GM23338 (cell line): ENCODE measurements around the gene STXBP3. TPM values are rescaled to one million over a fixed set of nuclear protein-coding genes. Genes with fewer than 3 reads are reported as not detected.
A peak's percentile ranks its signal among the peaks of the same experiment; 100 is the strongest.

ENCODE experiments used
- ATAC-seq: fragments of 200-7000 bp; cut with Tn5 transposase; 3 replicates; pipeline ENCODE4 v1.9.1; 2020
- DNase-seq: peaks from one replicate; pipeline ENCODE4 v3.0.0-alpha.2; 2015; ENCODE audit warnings: low spot score
- H2AFZ ChIP-seq: fragments of 200-600 bp; sonication (generic); 2 replicates; pipeline ENCODE4 v1.8.0; 2016; ENCODE audit warnings: antibody characterized with exemption, mild to moderate bottlenecking, moderate library complexity
- H3F3A ChIP-seq: fragments of 200-600 bp; sonication (generic); replicated peaks from 2 replicates; pipeline ENCODE4 v1.8.0; 2017; ENCODE audit warnings: antibody characterized with exemption, mixed run types, low read depth
- H3K27ac ChIP-seq: fragments of 200-600 bp; sonication (generic); 2 replicates; pipeline ENCODE4 v1.6.1; 2016; ENCODE audit warnings: low read depth
- H3K27me3 ChIP-seq: fragments of 200-600 bp; sonication (generic); 2 replicates; pipeline ENCODE4 v1.8.0; 2016; ENCODE audit warnings: mild to moderate bottlenecking, mixed run types, moderate library complexity; ENCODE audit not compliant: insufficient read depth
- H3K36me3 ChIP-seq: fragments of 200-600 bp; sonication (generic); 2 replicates; pipeline ENCODE4 v1.8.0; 2016; ENCODE audit warnings: mild to moderate bottlenecking; ENCODE audit not compliant: insufficient read depth
- H3K4me1 ChIP-seq: fragments of 200-600 bp; sonication (generic); 2 replicates; pipeline ENCODE4 v1.8.0; 2016; ENCODE audit warnings: mild to moderate bottlenecking, moderate library complexity; ENCODE audit not compliant: insufficient read depth
- H3K4me2 ChIP-seq: fragments of 200-600 bp; sonication (generic); 2 replicates; pipeline ENCODE4 v1.7.1; 2017; ENCODE audit warnings: mixed run types
- H3K4me3 ChIP-seq: fragments of 200-600 bp; sonication (generic); 2 replicates; pipeline ENCODE4 v1.6.1; 2016; ENCODE audit warnings: mixed run types
- H3K79me2 ChIP-seq: fragments of 200-600 bp; sonication (generic); replicated peaks from 2 replicates; pipeline ENCODE4 v1.8.0; 2017; ENCODE audit warnings: mild to moderate bottlenecking; ENCODE audit not compliant: insufficient read depth
- H3K9me2 ChIP-seq: fragments of 200-600 bp; sonication (generic); 2 replicates; pipeline ENCODE4 v1.8.0; 2017; ENCODE audit not compliant: insufficient read depth
- H4K20me1 ChIP-seq: fragments of 200-600 bp; sonication (generic); replicated peaks from 2 replicates; pipeline ENCODE4 v1.8.0; 2017; ENCODE audit warnings: mild to moderate bottlenecking; ENCODE audit not compliant: insufficient read depth
- H3K27ac Mint-ChIP-seq: 2 replicates; pipeline ENCODE4 v1.8.0; 2020; ENCODE audit warnings: inconsistent platforms, mild to moderate bottlenecking, moderate library complexity, mixed read lengths
- H3K27me3 Mint-ChIP-seq: 3 replicates; pipeline ENCODE4 v1.8.0; 2022; ENCODE audit warnings: low read depth, mild to moderate bottlenecking, moderate library complexity, mixed read lengths, inconsistent platforms; ENCODE audit not compliant: insufficient read depth, poor library complexity
- H3K36me3 Mint-ChIP-seq: 3 replicates; pipeline ENCODE4 v1.8.0; 2021; ENCODE audit warnings: low read depth, mild to moderate bottlenecking, inconsistent platforms, moderate library complexity, mixed read lengths
- H3K4me1 Mint-ChIP-seq: 3 replicates; pipeline ENCODE4 v1.8.0; 2020; ENCODE audit warnings: mild to moderate bottlenecking, inconsistent platforms, mixed read lengths
- H3K4me3 Mint-ChIP-seq: 3 replicates; pipeline ENCODE4 v1.8.0; 2021; ENCODE audit warnings: moderate library complexity, mild to moderate bottlenecking, inconsistent platforms, mixed read lengths
- H3K9me3 Mint-ChIP-seq: 3 replicates; pipeline ENCODE4 v1.8.0; 2020; ENCODE audit warnings: moderate library complexity, mild to moderate bottlenecking, inconsistent platforms, mixed read lengths
- CREB1 ChIP-seq: fragments of 250-450 bp; sonication (Bioruptor Pico); IDR thresholded peaks from 2 replicates; pipeline ENCODE4 v1.5.0; 2020; ENCODE audit warnings: low read depth, mild to moderate bottlenecking, moderate library complexity
- CTCF ChIP-seq, 2 experiments: fragments of 200-600 bp in 1 of 2; sonication (generic) in 1 of 2; conservative IDR thresholded peaks; 2 replicates each; pipeline versions ENCODE4 v1.5.1 to v1.6.1; 2016 to 2017; ENCODE audit warnings: antibody characterized with exemption in 2 of 2, low read depth in 2 of 2, mild to moderate bottlenecking in 2 of 2, moderate library complexity in 1 of 2
- EZH2 ChIP-seq: fragments of 200-600 bp; sonication (generic); IDR thresholded peaks from one replicate; pipeline ENCODE4 v1.8.0; 2017; ENCODE audit warnings: antibody characterized with exemption, mild to moderate bottlenecking, low read depth; ENCODE audit not compliant: unreplicated experiment
- EZH2phosphoT487 ChIP-seq: fragments of 200-600 bp; sonication (generic); IDR thresholded peaks from one replicate; pipeline ENCODE4 v1.8.1; 2018; ENCODE audit warnings: antibody characterized with exemption; ENCODE audit not compliant: unreplicated experiment
- JUNB ChIP-seq: IDR thresholded peaks from one replicate; pipeline ENCODE4 v1.6.1; 2016; ENCODE audit warnings: antibody characterized with exemption; ENCODE audit not compliant: unreplicated experiment
- NANOG ChIP-seq: IDR thresholded peaks from 2 replicates; pipeline ENCODE4 v1.6.1; 2016; ENCODE audit warnings: antibody characterized with exemption, borderline replicate concordance
- POLR2AphosphoS5 ChIP-seq: IDR thresholded peaks from 2 replicates; pipeline ENCODE4 v1.6.1; 2016; ENCODE audit warnings: antibody characterized with exemption, low read depth
- STAT1 ChIP-seq: IDR thresholded peaks from one replicate; pipeline ENCODE4 v1.6.1; 2016; ENCODE audit warnings: antibody characterized with exemption; ENCODE audit not compliant: unreplicated experiment
- ZNF114 ChIP-seq: fragments of 250-450 bp; sonication (Bioruptor Pico); IDR thresholded peaks from 2 replicates; pipeline ENCODE4 v1.5.0; 2020; ENCODE audit warnings: mild to moderate bottlenecking, moderate library complexity
- ZNF331 ChIP-seq: fragments of 250-450 bp; sonication (Bioruptor Pico); IDR thresholded peaks from 2 replicates; pipeline ENCODE4 v1.5.0; 2020; ENCODE audit warnings: low read depth, mild to moderate bottlenecking, moderate library complexity
- polyA plus RNA-seq: library from polyadenylated mRNA; unstranded; fragments of >200 nt; fragmentation: Nextera tagmentation; extraction: Ambion mirVana; gene quantifications from 2 replicates; pipeline ENCODE4 v1.2.1, GENCODE V29; 2016
- total RNA-seq: library from RNA; depleted of rRNA; stranded (reverse); fragments of >200 nt; shearing (Covaris generic); gene quantifications from 2 replicates; pipeline ENCODE4 v1.2.3, GENCODE V29; 2014
- TF ChIP-seq, protein P1 (sequence below): IDR thresholded peaks from 2 replicates; pipeline ENCODE4 v1.6.1; 2016; ENCODE audit warnings: antibody characterized with exemption
- TF ChIP-seq, protein P2 (sequence below): fragments of 250-450 bp; sonication (Bioruptor Pico); IDR thresholded peaks from 2 replicates; pipeline ENCODE4 v1.5.0; 2020; ENCODE audit warnings: mild to moderate bottlenecking, moderate library complexity

The STXBP3 gene
- total and polyA plus RNA-seq, 2 experiments from 2014 or later = 28.5 to 37.4 TPM

- 0 out of 2 replicates have a peak, but pooled peaks cover 3% of the 10 kb centered on the region for H3K4me1 ChIP-seq
- Mint-ChIP-seq H3K4me3 (peak overlapping the region; percentile 98), H3K27ac (peak overlapping the region; percentile 99), H3K4me1 (peaks cover 7% of the 10 kb centered on the region), H3K27me3 (peaks cover 12% of the 10 kb centered on the region), H3K36me3 (no peaks in the 10 kb centered on the region), H3K9me3 (no peaks in the 10 kb centered on the region; the same call in 2 of the 3 replicates)
- H3K4me3 ChIP-seq = peak overlapping the region; percentile 87
- no peaks in the 10 kb centered on the region for H3F3A ChIP-seq
- no peaks in the 10 kb centered on the region for H3K9me2 ChIP-seq
- H3K36me3 ChIP-seq = no peaks in the 10 kb centered on the region
- H3K27me3 ChIP-seq = no peaks in the 10 kb centered on the region
- no peak for TF ChIP-seq EZH2
- no peak for TF ChIP-seq EZH2phosphoT487
- peak; percentile 69 for TF ChIP-seq POLR2AphosphoS5
- no peak for TF ChIP-seq STAT1
- TF ChIP-seq, protein P1, sequence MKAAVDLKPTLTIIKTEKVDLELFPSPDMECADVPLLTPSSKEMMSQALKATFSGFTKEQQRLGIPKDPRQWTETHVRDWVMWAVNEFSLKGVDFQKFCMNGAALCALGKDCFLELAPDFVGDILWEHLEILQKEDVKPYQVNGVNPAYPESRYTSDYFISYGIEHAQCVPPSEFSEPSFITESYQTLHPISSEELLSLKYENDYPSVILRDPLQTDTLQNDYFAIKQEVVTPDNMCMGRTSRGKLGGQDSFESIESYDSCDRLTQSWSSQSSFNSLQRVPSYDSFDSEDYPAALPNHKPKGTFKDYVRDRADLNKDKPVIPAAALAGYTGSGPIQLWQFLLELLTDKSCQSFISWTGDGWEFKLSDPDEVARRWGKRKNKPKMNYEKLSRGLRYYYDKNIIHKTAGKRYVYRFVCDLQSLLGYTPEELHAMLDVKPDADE = no peak
- H3K27ac ChIP-seq = peak overlapping the region; percentile 96
- H3K4me2 ChIP-seq = peak overlapping the region; percentile 87
- H2AFZ ChIP-seq = peak overlapping the region; percentile 83; the same call in 1 of the 2 replicates
- H3K79me2 ChIP-seq = peaks cover 28% of the 10 kb centered on the region
- peak; percentile 75 for ATAC-seq
- 0 out of 2 replicates have a peak, but pooled peaks cover 4% of the 10 kb centered on the region for H4K20me1 ChIP-seq
- peak; percentile 83 for DNase-seq
Observed at GRCh38 chr1:108747171-108747850, 837 bp downstream of the STXBP3 start.

DNA sequence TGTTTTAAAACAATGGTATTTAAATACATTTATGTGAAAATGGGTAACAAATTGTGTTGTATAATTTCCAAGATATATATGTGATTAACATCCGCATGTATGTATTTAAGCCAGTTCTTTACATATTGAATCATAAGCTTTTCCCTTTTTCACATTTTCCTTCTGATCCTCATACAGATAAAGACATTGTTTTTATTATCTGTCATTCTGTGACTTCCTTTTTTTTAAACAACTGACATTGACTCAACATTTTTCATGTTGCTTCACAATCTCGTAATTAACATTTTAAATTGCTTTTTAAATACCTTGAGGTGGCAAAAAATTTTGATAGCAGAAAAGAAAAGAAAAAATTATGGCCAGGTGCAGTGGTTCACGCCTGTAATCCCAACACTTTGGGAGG lies 1.4 kb downstream of the STXBP3 start:
- Histone ChIP-seq H3K4me1 (0 out of 2 replicates have a peak, but pooled peaks cover 3% of the 10 kb centered on the region), H4K20me1 (0 out of 2 replicates have a peak, but pooled peaks cover 4% of the 10 kb centered on the region), H3K9me2 (no peaks in the 10 kb centered on the region), H3K79me2 (peaks cover 28% of the 10 kb centered on the region), H3K4me2 (peak overlapping the region; percentile 87; the same call in 1 of the 2 replicates), H2AFZ (no peak overlapping the region), H3K27ac (no peak overlapping the region), H3K27me3 (no peaks in the 10 kb centered on the region), H3F3A (no peaks in the 10 kb centered on the region), H3K36me3 (no peaks in the 10 kb centered on the region), H3K4me3 (peak overlapping the region; percentile 87)
- Mint-ChIP-seq H3K27ac (no peak overlapping the region), H3K36me3 (peaks cover 1% of the 10 kb centered on the region; the same call in 2 of the 3 replicates), H3K27me3 (peaks cover 12% of the 10 kb centered on the region), H3K4me3 (peak overlapping the region; percentile 53), H3K4me1 (peaks cover 7% of the 10 kb centered on the region), H3K9me3 (no peaks in the 10 kb centered on the region; the same call in 2 of the 3 replicates)
- no peak for DNase-seq
- ATAC-seq = no peak
- TF ChIP-seq NANOG (no peak), JUNB (no peak), POLR2AphosphoS5 (no peak), CTCF (conservative IDR thresholded peaks at IDR 0.05; ENCODE audit: low read depth in 2 of 2) (no peak), EZH2 (no peak), CREB1 (CRISPR knock-in tag) (no peak), ZNF114 (CRISPR knock-in tag) (no peak), STAT1 (no peak), ZNF331 (CRISPR knock-in tag) (no peak)
- TF ChIP-seq, protein P2, sequence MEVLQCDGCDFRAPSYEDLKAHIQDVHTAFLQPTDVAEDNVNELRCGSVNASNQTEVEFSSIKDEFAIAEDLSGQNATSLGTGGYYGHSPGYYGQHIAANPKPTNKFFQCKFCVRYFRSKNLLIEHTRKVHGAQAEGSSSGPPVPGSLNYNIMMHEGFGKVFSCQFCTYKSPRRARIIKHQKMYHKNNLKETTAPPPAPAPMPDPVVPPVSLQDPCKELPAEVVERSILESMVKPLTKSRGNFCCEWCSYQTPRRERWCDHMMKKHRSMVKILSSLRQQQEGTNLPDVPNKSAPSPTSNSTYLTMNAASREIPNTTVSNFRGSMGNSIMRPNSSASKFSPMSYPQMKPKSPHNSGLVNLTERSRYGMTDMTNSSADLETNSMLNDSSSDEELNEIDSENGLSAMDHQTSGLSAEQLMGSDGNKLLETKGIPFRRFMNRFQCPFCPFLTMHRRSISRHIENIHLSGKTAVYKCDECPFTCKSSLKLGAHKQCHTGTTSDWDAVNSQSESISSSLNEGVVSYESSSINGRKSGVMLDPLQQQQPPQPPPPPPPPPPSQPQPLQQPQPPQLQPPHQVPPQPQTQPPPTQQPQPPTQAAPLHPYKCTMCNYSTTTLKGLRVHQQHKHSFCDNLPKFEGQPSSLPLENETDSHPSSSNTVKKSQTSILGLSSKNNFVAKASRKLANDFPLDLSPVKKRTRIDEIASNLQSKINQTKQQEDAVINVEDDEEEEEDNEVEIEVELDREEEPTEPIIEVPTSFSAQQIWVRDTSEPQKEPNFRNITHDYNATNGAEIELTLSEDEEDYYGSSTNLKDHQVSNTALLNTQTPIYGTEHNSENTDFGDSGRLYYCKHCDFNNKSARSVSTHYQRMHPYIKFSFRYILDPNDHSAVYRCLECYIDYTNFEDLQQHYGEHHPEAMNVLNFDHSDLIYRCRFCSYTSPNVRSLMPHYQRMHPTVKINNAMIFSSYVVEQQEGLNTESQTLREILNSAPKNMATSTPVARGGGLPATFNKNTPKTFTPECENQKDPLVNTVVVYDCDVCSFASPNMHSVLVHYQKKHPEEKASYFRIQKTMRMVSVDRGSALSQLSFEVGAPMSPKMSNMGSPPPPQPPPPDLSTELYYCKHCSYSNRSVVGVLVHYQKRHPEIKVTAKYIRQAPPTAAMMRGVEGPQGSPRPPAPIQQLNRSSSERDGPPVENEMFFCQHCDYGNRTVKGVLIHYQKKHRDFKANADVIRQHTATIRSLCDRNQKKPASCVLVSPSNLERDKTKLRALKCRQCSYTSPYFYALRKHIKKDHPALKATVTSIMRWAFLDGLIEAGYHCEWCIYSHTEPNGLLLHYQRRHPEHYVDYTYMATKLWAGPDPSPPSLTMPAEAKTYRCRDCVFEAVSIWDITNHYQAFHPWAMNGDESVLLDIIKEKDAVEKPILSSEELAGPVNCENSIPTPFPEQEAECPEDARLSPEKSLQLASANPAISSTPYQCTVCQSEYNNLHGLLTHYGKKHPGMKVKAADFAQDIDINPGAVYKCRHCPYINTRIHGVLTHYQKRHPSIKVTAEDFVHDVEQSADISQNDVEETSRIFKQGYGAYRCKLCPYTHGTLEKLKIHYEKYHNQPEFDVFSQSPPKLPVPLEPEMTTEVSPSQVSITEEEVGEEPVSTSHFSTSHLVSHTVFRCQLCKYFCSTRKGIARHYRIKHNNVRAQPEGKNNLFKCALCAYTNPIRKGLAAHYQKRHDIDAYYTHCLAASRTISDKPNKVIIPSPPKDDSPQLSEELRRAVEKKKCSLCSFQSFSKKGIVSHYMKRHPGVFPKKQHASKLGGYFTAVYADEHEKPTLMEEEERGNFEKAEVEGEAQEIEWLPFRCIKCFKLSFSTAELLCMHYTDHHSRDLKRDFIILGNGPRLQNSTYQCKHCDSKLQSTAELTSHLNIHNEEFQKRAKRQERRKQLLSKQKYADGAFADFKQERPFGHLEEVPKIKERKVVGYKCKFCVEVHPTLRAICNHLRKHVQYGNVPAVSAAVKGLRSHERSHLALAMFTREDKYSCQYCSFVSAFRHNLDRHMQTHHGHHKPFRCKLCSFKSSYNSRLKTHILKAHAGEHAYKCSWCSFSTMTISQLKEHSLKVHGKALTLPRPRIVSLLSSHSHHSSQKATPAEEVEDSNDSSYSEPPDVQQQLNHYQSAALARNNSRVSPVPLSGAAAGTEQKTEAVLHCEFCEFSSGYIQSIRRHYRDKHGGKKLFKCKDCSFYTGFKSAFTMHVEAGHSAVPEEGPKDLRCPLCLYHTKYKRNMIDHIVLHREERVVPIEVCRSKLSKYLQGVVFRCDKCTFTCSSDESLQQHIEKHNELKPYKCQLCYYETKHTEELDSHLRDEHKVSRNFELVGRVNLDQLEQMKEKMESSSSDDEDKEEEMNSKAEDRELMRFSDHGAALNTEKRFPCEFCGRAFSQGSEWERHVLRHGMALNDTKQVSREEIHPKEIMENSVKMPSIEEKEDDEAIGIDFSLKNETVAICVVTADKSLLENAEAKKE (CRISPR knock-in tag) = no peak
